Measurements from ENCODE around the gene ATG9A.

ATG9A gene

GRCh38 chr2:219252900-219253752, 23.7 kb upstream of the ATG9A start, which contains the start of gene TUBA4B:
Gene TUBA4B, plus strand, starts transcription at chr2:219253243. Its CDS starts 165 bp downstream, at chr2:219253408.
- FAIRE-seq: no peak

GRCh38 chr2:219252570-219252899, 23.1 kb upstream of the ATG9A start:
- FAIRE-seq (no peak), DNase-seq (ENCODE audit: insufficient read length, low spot score) (no peak)

More at GRCh38 chr2:219252900-219253752, 23.7 kb upstream of the ATG9A start, which contains the start of gene TUBA4B:
- DNase-seq (ENCODE audit: insufficient read length, low spot score): no peak

GRCh38 chr2:219252084-219252483, 22.6 kb upstream of the ATG9A start:
- no peak for FAIRE-seq
- DNase-seq (ENCODE audit: insufficient read length, low spot score): no peak

- FAIRE-seq (no peak), DNase-seq (ENCODE audit: insufficient read length, low spot score) (no peak)
These were observed 22.2 kb upstream of the ATG9A start for GRCh38 chr2:219251656-219252055.

GRCh38 chr2:219250049-219250781, 20.8 kb upstream of the ATG9A start:
- DNase-seq (ENCODE audit: insufficient read length, low spot score): no peak

GRCh38 chr2:219249203-219249980, 20.0 kb upstream of the ATG9A start:
- no peak for DNase-seq (ENCODE audit: insufficient read length, low spot score)
- FAIRE-seq: no peak

More at GRCh38 chr2:219250049-219250781, 20.8 kb upstream of the ATG9A start:
- no peak for FAIRE-seq

- no peak for FAIRE-seq
- DNase-seq (ENCODE audit: insufficient read length, low spot score): no peak
These were observed 19.4 kb upstream of the ATG9A start for GRCh38 chr2:219248845-219249202.

- FAIRE-seq (no peak), DNase-seq (ENCODE audit: insufficient read length, low spot score) (no peak)
These were observed 18.5 kb upstream of the ATG9A start for GRCh38 chr2:219247678-219248642.

GRCh38 chr2:219246559-219246958, 17.1 kb upstream of the ATG9A start:
- DNase-seq (ENCODE audit: insufficient read length, low spot score): no peak
- no peak for FAIRE-seq

- FAIRE-seq (no peak), DNase-seq (ENCODE audit: insufficient read length, low spot score) (no peak)
These were observed 16.4 kb upstream of the ATG9A start for GRCh38 chr2:219245899-219246230.

- peak; percentile 89 for FAIRE-seq
- DNase-seq (ENCODE audit: insufficient read length, low spot score): peak; percentile 97
These were observed 15.9 kb upstream of the ATG9A start, which contains the start of the genes GLB1L and STK16 for GRCh38 chr2:219245148-219245898. Gene GLB1L, minus strand, starts transcription at chr2:219245444. Its CDS starts 1,871 bp downstream, at chr2:219243573. Gene STK16, plus strand, starts transcription at chr2:219245479. Its CDS starts 521 bp downstream, at chr2:219246000.

GRCh38 chr2:219244789-219245147, 15.3 kb upstream of the ATG9A start:
- no peak for FAIRE-seq
- no peak for DNase-seq (ENCODE audit: insufficient read length, low spot score)

GRCh38 chr2:219243291-219243761, 13.9 kb upstream of the ATG9A start:
- no peak for FAIRE-seq

GRCh38 chr2:219234331-219234730, 4.9 kb upstream of the ATG9A start:
- DNase-seq (ENCODE audit: insufficient read length, low spot score) (no peak), FAIRE-seq (no peak)

More at GRCh38 chr2:219243291-219243761, 13.9 kb upstream of the ATG9A start:
- no peak for DNase-seq (ENCODE audit: insufficient read length, low spot score)

GRCh38 chr2:219230059-219230540, 664 bp upstream of the ATG9A start:
- FAIRE-seq: no peak
- DNase-seq (ENCODE audit: insufficient read length, low spot score): no peak

- FAIRE-seq: no peak
These were observed 528 bp downstream of the ATG9A start for GRCh38 chr2:219228911-219229304.

GRCh38 chr2:219228041-219228910, 1.2 kb downstream of the ATG9A start:
- FAIRE-seq (no peak), DNase-seq (ENCODE audit: insufficient read length, low spot score) (no peak)

More at GRCh38 chr2:219228911-219229304, 528 bp downstream of the ATG9A start:
- no peak for DNase-seq (ENCODE audit: insufficient read length, low spot score)

- DNase-seq (ENCODE audit: insufficient read length, low spot score): no peak
- FAIRE-seq: no peak
These were observed 4.1 kb downstream of the ATG9A start for GRCh38 chr2:219225350-219225749.
